ENCODE results near the gene ZNF775.

ZNF775 gene

DNA sequence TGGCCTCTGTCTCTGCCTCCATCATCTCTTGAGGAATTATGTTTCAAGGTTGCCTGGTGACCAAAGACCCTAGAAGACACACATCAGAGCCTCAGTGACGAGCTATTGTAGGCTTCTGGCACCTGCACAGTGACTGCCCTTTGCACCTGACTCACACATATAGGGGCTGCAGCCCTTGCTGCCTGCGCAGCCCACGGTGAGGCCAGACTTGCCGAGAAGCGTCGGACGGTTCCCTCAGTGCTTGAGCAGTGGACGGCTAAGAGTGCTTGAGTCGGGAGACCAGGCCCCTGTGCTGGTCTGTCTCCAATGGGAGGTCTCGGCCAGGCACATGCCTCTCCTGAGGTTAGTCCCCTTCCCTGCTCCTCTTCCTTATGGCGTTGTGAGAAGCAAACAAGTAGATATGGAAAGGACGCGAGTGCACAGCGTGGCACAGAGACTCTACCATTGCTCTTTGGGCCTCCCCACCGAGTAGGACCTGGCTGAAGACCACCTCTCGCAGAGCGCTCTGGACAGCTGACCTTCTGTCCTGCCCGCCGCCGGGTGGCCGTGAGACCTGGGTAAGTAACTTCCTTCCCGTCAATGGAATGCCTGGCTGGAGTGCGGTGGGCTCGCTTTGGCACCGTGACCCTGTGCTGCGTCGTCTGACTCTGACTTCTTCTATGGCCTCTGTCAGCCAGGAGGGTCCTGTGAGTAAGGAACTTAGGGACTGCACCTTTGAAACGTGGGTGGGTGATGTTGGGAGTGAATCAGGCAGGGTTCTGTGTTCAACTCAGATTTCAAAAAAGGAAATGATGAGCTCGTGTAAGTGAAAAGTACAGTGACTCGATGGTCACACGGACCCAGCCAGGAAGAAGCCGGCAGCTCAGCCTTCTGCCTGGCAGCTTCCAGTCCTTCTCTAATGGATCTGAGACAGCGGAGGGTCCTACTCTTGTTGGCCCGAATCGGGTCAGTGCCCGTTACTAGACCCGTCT is 33.7 kb downstream of the ZNF775 start:
- DNase-seq (ENCODE audit: low read depth): no peak

GRCh38 chr7:150413640-150414081 is 34.5 kb downstream of the ZNF775 start:
- DNase-seq (ENCODE audit: low read depth): no peak

DNA sequence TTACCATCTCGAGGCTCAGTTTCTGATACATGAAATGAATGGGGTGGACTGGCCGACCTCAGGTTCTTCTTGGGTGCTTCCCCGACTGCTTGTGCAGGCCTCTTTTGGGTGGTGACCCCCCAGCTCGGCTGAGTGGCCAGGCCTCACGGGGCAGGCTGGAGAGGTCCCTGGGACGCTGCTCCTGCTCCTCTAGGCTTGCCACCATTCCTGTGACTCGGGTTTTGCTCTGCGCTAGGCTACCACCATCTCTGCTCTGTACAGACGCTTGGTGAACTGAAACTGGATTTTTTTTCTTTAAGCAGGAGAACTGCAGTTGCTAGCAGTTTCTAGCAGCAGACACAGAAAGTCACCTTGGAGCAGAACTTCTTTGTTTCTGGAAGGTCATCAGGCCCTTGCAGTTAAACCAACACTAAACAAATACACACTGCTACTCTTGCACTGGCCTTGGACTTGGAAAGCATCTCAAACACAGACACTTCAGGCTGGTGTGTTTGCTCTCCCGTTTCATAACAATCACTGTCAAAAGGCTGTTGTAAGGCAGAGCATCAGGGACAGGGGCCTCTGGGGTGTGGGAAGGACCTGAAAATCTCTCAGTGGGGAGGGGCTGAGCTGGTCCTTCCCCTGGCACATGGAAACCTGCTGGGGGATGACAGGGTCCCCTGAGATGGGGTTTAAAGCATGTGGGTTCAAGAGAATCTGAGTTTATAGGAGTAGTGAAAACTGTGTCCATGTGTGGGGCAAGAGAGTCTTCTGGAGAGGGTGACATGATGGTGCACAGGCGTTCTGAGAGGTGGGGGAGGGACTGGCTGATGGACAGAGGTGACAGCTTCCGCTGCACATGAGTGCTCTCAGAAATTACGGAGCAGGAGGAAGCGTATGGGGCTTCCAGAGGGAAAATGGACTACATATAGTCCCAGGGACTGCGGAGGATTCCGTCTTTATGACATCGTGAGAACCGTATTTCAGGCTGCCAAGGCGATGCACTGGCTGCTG is 36.3 kb downstream of the ZNF775 start:
- DNase-seq (ENCODE audit: low read depth): no peak

GRCh38 chr7:150417239-150417638 is 38.1 kb downstream of the ZNF775 start:
- DNase-seq (ENCODE audit: low read depth): no peak

DNA sequence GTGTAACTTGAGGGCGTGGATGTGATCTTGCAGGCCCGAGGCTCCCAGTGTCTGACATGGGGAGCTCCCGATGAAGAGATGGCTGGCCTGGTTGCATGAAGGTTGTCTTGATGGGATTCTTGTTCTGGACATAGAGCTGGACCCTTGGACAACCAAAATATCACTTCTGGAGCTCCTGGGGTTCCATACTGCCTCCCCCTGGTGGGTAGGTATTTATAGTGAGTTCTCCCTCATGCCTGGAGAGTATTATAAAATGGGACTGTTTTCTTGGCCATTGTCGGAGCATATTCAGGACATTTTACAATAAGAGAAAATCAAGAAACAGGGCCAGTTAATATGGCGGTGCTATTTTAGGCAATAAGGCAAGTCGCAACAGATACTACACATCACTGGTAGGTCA is 38.7 kb downstream of the ZNF775 start:
- no peak for DNase-seq (ENCODE audit: low read depth)

DNA sequence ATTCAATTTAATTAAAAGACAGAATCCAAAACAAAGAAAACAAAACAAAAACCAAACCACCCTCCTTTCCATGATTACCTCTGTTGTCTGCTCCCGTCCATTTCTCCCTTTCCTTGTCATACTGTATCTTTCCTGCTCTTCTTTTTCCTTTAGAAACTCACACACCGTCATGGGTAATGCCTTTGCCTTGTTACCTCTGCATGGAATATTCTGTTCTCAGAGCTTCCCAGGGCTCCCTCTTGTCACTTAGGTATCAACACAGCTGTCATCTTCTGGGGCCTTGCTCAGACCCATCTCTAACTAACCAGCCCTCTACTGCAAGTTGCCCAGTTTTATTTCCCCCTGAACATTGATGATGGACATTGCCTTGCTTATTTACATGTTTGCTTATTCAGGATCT is 41.1 kb downstream of the ZNF775 start:
- DNase-seq (ENCODE audit: low read depth): no peak

GRCh38 chr7:150420987-150421674 is 42.0 kb downstream of the ZNF775 start:
- DNase-seq (ENCODE audit: low read depth): peak; percentile 60

DNA sequence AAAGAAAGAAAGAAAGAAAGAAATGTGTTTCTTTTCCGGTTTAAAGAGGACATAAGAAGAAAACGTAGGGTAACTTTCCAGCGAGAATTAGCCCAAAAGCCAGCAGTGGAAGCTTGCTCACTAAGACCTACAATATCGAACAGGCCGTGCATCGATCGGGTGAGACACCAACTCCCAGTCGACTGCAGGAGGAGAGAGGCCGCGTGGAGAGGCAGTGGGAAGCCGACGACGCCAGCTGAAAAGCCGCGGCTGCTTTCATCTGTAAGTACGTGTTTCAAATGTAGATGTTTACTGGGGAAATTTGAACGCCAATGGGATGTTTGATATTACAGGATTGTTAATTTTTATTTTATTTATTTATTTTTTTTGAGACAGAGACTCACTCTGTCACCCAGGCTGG is 42.7 kb downstream of the ZNF775 start:
- no peak for DNase-seq (ENCODE audit: low read depth)

GRCh38 chr7:150425670-150426069 is 46.5 kb downstream of the ZNF775 start:
- no peak for DNase-seq (ENCODE audit: low read depth)

DNA sequence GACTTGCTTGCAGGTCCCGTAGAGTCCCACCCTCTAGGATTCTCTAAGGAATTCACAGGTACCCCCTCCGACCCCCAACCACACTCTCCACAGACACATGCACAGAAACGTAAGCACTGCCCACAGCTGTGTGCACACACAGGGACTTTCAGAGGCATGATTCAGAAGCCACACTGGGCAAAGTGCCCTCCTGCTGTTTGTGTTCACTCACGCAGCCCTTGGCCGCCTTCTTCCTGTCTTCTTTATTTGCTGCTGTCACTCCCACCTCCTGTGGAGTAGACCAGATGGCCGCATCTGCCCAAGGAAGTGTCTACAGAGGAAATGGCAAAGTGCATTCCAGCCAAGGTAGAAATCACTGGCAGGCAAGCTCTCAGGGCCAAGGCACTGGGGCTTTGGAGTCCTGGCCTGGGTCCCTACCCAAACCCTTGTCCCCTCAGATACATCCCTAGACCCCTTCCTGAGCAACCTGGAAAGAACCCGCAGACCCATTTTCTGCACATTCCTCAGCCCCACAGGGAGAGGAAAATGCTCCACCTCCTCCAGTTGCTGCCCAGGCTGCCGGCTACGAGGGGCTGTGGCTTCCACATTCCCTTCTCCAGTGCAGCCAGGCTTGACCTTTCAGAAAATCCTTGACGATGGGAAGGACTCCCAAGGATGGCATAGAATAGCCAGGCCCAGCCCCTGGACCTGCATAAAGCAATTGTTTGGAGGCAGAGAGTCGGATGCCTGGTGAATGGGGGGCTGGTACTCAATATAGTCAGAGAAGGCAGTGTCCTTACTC is 49.7 kb downstream of the ZNF775 start:
- DNase-seq (ENCODE audit: low read depth): peak; percentile 89

GRCh38 chr7:150429699-150430098 is 50.6 kb downstream of the ZNF775 start:
- no peak for DNase-seq (ENCODE audit: low read depth)

GRCh38 chr7:150430465-150431085 is 51.4 kb downstream of the ZNF775 start:
- DNase-seq (ENCODE audit: low read depth): peak; percentile 29

- no peak for DNase-seq (ENCODE audit: low read depth)
Observed at GRCh38 chr7:150431839-150432658, 52.9 kb downstream of the ZNF775 start.

GRCh38 chr7:150432915-150433892 is 54.1 kb downstream of the ZNF775 start:
- DNase-seq (ENCODE audit: low read depth): no peak

- DNase-seq (ENCODE audit: low read depth): no peak
Observed at GRCh38 chr7:150434240-150434639, 55.1 kb downstream of the ZNF775 start.

- no peak for DNase-seq (ENCODE audit: low read depth)
Observed at GRCh38 chr7:150435047-150435389, 55.9 kb downstream of the ZNF775 start.

DNA sequence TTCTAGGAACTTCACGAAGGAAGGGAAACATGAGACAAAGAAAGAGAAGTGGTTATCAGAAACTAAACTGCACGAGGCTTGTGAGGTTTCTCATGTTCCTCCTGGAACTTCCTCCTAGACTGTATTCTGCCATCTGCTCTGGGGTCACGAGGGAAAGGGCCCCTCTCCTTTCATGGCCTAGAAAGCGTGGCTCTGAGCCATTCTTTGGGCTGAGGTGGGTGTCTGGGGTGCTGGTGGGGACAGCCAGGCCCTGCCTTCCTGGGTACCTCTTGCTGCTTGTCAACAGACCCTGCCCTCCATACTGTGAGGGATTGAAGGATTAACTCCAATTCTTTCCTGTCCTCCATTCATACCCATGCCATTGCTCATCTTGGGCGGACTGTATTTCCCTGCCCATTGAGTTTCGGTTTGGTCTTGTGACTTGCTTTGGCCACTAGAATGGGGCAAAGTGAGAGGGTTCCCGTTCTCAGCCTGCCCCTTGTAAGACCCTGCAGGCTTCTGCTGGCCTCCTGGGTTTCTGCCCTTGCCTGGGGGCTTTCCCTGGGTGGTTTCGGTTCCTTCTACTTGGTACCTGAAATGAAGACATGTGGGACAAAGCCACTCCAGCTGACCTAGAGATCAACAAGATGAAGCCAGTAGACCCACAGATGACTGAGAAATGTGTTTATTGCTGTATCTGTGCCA is 56.4 kb downstream of the ZNF775 start:
- DNase-seq (ENCODE audit: low read depth): no peak

DNA sequence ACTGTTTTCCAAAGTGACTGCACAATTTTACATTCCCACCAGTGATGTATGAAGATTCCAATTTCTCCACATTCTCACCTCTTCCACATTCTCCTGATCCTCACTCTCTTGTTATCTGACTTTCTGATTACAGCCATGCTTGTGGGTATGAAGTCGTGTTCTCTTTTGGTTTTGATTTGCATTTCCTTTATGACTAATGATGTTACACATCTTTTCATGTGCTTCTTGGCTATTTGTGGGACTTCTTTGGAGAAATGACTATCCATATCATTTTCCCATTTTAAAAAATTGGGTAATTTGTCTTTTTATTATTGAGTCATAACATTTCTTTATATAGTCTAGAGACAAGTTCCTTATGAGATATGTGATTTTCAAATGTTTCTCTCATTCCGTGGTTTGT is 60.8 kb downstream of the ZNF775 start:
- DNase-seq (ENCODE audit: low read depth): no peak
